ENCODE results near the gene THBS4. TPM values are rescaled to one million over a fixed set of nuclear protein-coding genes. Genes with fewer than 3 reads are reported as not detected.

Gene THBS4
- polyA plus RNA-seq, 1 donor from 2014 or later = 6.3 TPM

DNA sequence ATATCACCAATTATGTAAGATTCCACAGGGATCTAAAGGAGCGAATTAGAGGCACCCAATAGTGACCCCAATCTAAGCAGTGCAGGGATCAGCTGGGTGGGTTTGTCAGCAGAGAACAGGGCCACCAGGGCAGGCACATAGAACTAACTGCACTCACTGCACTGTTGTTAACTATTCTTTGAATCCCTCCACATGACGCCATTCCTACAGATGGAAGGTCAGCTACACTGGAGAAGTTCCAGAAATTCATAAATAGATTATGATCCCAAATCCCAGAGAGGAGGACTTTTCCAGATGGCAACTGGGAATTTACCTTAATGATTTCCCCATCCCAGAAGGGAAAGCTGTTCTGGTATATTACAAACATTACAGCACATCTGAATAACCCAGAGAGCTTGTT is 84.2 kb downstream of the THBS4 start:
- Histone ChIP-seq H3K4me2 (ENCODE audit: low read length) (no peak overlapping the region), H4K20me1 (ENCODE audit: insufficient read depth) (no peaks in the 10 kb centered on the region), H3K9me3 (ENCODE audit: low read length) (no peaks in the 10 kb centered on the region), H3K9ac (ENCODE audit: low read length) (no peak overlapping the region), H3K27ac (ENCODE audit: low read length) (no peak overlapping the region), H3K4me3 (ENCODE audit: low read length) (no peak overlapping the region), H3K27me3 (ENCODE audit: insufficient read depth, low read depth, low read length) (no peaks in the 10 kb centered on the region), H2AFZ (ENCODE audit: low read depth, low read length) (no peak overlapping the region), H3F3A (ENCODE audit: insufficient read depth, low read length, poor library complexity, severe bottlenecking) (no peaks in the 10 kb centered on the region), H3K36me3 (ENCODE audit: insufficient read depth, low read length) (no peaks in the 10 kb centered on the region), H3K79me2 (replicated peaks; ENCODE audit: insufficient read depth, low read length) (no peaks in the 10 kb centered on the region), H3K9me2 (ENCODE audit: insufficient read depth, low read length) (no peaks in the 10 kb centered on the region)
- no peak for TF ChIP-seq EZH2 (IDR thresholded peaks at IDR 0.05; ENCODE audit: borderline replicate concordance, insufficient read depth, low read length, poor library complexity, severe bottlenecking)

DNA sequence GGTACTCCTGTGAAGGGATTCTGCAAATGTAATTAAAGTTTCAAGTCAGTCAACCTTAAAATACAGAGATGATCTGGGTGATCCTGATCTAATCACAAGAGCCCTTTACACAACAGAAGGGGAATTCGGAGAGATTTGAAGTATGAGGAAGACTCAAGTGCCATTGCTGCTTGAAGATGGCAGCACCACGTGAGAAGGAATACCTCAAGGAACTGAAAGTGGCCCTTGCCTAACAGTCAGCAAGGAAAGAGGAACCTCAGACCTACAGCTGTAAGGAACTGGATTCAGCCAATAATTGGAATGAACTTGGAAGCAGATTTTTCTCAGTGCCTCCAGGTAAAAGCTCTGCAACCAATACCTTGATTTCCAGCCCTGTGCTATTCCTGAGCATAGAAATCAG is 87.4 kb downstream of the THBS4 start:
- Histone ChIP-seq H3K4me2 (ENCODE audit: low read length) (no peak overlapping the region), H2AFZ (ENCODE audit: low read depth, low read length) (no peak overlapping the region), H3K9me3 (ENCODE audit: low read length) (no peaks in the 10 kb centered on the region)

DNA sequence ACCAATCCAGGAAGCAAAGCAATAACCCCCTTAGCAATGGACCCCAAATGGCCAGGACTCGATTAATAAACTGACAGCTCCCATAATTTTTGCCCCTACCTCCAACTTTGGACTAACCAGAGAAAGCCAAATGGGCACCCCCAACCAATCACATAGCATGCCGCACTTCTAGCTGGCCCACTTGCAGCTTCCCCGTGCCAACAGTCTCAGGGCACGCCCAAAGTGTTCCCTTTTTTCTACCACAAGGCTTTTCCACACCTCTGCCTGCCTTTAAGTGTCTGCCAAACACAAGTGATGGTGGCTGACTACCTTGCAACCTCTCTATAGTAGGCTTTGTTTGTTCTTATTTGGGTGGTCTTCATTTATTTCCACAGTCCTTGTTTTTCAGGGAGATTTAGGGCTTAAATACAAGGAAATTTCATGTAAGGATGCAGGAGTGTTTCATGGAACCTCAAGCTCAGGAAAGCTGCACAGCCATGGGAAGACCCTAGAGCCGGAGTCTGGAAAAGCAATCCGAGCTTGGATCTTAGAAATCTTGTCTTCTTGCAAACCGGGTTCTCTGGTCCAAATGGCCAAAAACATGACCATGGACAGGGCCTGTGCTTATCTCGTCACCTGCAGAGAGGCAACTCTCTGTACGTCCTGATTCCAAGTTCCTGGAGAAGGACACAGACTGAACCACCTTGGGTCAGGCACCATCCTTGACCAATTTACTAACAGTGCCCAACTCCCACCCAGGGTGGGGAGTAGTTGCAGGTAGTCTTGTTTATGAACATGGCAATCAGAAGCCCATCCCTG is 89.2 kb downstream of the THBS4 start:
- H3K27me3 ChIP-seq (ENCODE audit: insufficient read depth, low read depth, low read length) = no peaks in the 10 kb centered on the region
- no peaks in the 10 kb centered on the region for H3K79me2 ChIP-seq (replicated peaks; ENCODE audit: insufficient read depth, low read length)
- H3K9me3 ChIP-seq (ENCODE audit: low read length) = no peaks in the 10 kb centered on the region
- no peak overlapping the region for H2AFZ ChIP-seq (ENCODE audit: low read depth, low read length)
- no peaks in the 10 kb centered on the region for H3K36me3 ChIP-seq (ENCODE audit: insufficient read depth, low read length)
- no peaks in the 10 kb centered on the region for H3K9me2 ChIP-seq (ENCODE audit: insufficient read depth, low read length)
- H3K4me3 ChIP-seq (ENCODE audit: low read length) = no peak overlapping the region
- no peak overlapping the region for H3K27ac ChIP-seq (ENCODE audit: low read length)
- no peak for TF ChIP-seq POLR2AphosphoS5 (IDR thresholded peaks at IDR 0.05)
- TF ChIP-seq EP300 (conservative IDR thresholded peaks at IDR 0.05; ENCODE audit: poor library complexity, severe bottlenecking) = no peak
- TF ChIP-seq RAD21 (conservative IDR thresholded peaks at IDR 0.05) = no peak
- TF ChIP-seq, protein P1, sequence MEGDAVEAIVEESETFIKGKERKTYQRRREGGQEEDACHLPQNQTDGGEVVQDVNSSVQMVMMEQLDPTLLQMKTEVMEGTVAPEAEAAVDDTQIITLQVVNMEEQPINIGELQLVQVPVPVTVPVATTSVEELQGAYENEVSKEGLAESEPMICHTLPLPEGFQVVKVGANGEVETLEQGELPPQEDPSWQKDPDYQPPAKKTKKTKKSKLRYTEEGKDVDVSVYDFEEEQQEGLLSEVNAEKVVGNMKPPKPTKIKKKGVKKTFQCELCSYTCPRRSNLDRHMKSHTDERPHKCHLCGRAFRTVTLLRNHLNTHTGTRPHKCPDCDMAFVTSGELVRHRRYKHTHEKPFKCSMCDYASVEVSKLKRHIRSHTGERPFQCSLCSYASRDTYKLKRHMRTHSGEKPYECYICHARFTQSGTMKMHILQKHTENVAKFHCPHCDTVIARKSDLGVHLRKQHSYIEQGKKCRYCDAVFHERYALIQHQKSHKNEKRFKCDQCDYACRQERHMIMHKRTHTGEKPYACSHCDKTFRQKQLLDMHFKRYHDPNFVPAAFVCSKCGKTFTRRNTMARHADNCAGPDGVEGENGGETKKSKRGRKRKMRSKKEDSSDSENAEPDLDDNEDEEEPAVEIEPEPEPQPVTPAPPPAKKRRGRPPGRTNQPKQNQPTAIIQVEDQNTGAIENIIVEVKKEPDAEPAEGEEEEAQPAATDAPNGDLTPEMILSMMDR (IDR thresholded peaks at IDR 0.05; ENCODE audit: poor library complexity, severe bottlenecking) = no peak
- TF ChIP-seq, protein P2, sequence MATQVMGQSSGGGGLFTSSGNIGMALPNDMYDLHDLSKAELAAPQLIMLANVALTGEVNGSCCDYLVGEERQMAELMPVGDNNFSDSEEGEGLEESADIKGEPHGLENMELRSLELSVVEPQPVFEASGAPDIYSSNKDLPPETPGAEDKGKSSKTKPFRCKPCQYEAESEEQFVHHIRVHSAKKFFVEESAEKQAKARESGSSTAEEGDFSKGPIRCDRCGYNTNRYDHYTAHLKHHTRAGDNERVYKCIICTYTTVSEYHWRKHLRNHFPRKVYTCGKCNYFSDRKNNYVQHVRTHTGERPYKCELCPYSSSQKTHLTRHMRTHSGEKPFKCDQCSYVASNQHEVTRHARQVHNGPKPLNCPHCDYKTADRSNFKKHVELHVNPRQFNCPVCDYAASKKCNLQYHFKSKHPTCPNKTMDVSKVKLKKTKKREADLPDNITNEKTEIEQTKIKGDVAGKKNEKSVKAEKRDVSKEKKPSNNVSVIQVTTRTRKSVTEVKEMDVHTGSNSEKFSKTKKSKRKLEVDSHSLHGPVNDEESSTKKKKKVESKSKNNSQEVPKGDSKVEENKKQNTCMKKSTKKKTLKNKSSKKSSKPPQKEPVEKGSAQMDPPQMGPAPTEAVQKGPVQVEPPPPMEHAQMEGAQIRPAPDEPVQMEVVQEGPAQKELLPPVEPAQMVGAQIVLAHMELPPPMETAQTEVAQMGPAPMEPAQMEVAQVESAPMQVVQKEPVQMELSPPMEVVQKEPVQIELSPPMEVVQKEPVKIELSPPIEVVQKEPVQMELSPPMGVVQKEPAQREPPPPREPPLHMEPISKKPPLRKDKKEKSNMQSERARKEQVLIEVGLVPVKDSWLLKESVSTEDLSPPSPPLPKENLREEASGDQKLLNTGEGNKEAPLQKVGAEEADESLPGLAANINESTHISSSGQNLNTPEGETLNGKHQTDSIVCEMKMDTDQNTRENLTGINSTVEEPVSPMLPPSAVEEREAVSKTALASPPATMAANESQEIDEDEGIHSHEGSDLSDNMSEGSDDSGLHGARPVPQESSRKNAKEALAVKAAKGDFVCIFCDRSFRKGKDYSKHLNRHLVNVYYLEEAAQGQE (IDR thresholded peaks at IDR 0.05; ENCODE audit: borderline replicate concordance) = no peak
- TF ChIP-seq MXI1 (conservative IDR thresholded peaks at IDR 0.05; ENCODE audit: poor library complexity, severe bottlenecking) = no peak
- no peak overlapping the region for H3K9ac ChIP-seq (ENCODE audit: low read length)
- no peak overlapping the region for H3K4me2 ChIP-seq (ENCODE audit: low read length)
- H4K20me1 ChIP-seq (ENCODE audit: insufficient read depth) = no peaks in the 10 kb centered on the region
- no peaks in the 10 kb centered on the region for H3F3A ChIP-seq (ENCODE audit: insufficient read depth, low read length, poor library complexity, severe bottlenecking)

More for the DNA sequence above, 87.4 kb downstream of the THBS4 start:
- H3K9me2 ChIP-seq (ENCODE audit: insufficient read depth, low read length) = no peaks in the 10 kb centered on the region
- no peak overlapping the region for H3K27ac ChIP-seq (ENCODE audit: low read length)
- H3K4me3 ChIP-seq (ENCODE audit: low read length) = no peak overlapping the region
- TF ChIP-seq EP300 (conservative IDR thresholded peaks at IDR 0.05; ENCODE audit: poor library complexity, severe bottlenecking) (no peak), RAD21 (conservative IDR thresholded peaks at IDR 0.05) (no peak), POLR2AphosphoS5 (IDR thresholded peaks at IDR 0.05) (no peak), SMC3 (conservative IDR thresholded peaks at IDR 0.05; ENCODE audit: poor library complexity) (no peak)
- TF ChIP-seq, protein P1 (IDR thresholded peaks at IDR 0.05; ENCODE audit: poor library complexity, severe bottlenecking) = no peak
- no peaks in the 10 kb centered on the region for H3K27me3 ChIP-seq (ENCODE audit: insufficient read depth, low read depth, low read length)
- no peak overlapping the region for H3K9ac ChIP-seq (ENCODE audit: low read length)
- no peaks in the 10 kb centered on the region for H4K20me1 ChIP-seq (ENCODE audit: insufficient read depth)
- H3F3A ChIP-seq (ENCODE audit: insufficient read depth, low read length, poor library complexity, severe bottlenecking) = no peaks in the 10 kb centered on the region
- no peaks in the 10 kb centered on the region for H3K36me3 ChIP-seq (ENCODE audit: insufficient read depth, low read length)
- no peaks in the 10 kb centered on the region for H3K79me2 ChIP-seq (replicated peaks; ENCODE audit: insufficient read depth, low read length)
